Measurements from ENCODE around the gene SLC6A12. TPM values are rescaled to one million over a fixed set of nuclear protein-coding genes. Genes with fewer than 3 reads are reported as not detected.
A peak's percentile ranks its signal among the peaks of the same experiment; 100 is the strongest.

SLC6A12 gene
- total RNA-seq, 6 donors from 2014 or later: 2.4 to 11.2 (median 7.0) TPM

DNA sequence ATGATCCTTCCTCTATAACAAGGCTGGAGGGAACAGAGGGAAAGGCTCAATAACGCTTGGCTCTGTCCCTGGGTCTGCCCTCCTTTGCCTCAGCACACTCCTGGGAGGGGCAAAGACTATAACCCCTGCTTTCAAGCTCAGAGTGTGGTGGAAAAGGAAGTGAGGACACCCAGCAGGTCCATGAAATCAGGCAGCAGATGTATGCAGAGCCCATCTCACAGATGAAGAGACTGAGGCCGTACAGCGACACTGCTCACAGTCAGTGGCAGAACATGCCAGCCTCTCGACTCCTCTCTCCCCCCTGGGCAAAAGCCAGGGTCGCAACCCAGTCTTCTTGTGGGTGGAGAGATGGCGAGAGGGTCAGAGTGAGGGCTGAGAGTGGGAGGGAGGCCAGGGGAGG is 39.8 kb downstream of the SLC6A12 start:
- no peaks in the 10 kb centered on the region for H3K27me3 ChIP-seq
- WGBS, 2 donors: 77 to 88% methylated on average over 6 of the region's 6 CpGs
- no peaks in the 10 kb centered on the region for H3K9me3 ChIP-seq
- DNase-seq: no peak
- H3K36me3 ChIP-seq: no peaks in the 10 kb centered on the region
- no peak overlapping the region for H3K27ac ChIP-seq
- no peaks in the 10 kb centered on the region for H3K4me1 ChIP-seq
- ATAC-seq (ENCODE audit: low FRiP score in 2 of 2): no peak
- no peak overlapping the region for H3K4me3 ChIP-seq
- TF ChIP-seq EP300 (IDR thresholded peaks at IDR 0.05): no peak
- TF ChIP-seq POLR2A (IDR thresholded peaks at IDR 0.05): no peak

DNA sequence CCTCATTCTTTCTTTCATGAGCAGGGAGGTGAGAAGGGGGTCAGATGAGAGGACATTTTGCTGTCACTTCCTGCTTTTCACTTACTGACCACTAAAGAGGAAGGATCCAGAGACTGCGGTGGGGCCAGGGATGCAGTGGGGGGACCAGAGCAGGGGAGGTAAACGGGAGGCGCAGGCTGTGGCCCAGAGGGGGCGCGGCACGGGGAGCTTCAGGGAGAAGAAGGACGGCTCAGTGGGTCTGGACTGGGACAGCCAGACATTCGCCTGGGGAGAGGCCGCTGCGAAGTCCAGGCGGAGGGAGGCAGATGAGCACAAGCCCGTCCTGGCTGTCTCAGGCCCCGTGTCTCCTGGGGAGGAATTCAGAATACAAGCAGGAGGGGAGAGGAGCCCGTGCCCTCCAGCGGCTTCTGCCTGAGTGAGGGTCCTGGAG is 41.2 kb downstream of the SLC6A12 start:
- no peak overlapping the region for H3K27ac ChIP-seq
- H3K4me3 ChIP-seq: no peak overlapping the region
- no peaks in the 10 kb centered on the region for H3K9me3 ChIP-seq
- 69 to 78% methylated on average over 15 of the region's 15 CpGs for WGBS, 2 donors
- peak in 1 of 2 donors; percentile 3 for ATAC-seq (ENCODE audit: low FRiP score in 2 of 2)
- TF ChIP-seq EP300 (IDR thresholded peaks at IDR 0.05): no peak
- TF ChIP-seq, protein P1, sequence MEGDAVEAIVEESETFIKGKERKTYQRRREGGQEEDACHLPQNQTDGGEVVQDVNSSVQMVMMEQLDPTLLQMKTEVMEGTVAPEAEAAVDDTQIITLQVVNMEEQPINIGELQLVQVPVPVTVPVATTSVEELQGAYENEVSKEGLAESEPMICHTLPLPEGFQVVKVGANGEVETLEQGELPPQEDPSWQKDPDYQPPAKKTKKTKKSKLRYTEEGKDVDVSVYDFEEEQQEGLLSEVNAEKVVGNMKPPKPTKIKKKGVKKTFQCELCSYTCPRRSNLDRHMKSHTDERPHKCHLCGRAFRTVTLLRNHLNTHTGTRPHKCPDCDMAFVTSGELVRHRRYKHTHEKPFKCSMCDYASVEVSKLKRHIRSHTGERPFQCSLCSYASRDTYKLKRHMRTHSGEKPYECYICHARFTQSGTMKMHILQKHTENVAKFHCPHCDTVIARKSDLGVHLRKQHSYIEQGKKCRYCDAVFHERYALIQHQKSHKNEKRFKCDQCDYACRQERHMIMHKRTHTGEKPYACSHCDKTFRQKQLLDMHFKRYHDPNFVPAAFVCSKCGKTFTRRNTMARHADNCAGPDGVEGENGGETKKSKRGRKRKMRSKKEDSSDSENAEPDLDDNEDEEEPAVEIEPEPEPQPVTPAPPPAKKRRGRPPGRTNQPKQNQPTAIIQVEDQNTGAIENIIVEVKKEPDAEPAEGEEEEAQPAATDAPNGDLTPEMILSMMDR (IDR thresholded peaks at IDR 0.05): no peak
- TF ChIP-seq POLR2A (IDR thresholded peaks at IDR 0.05): no peak
- H3K4me1 ChIP-seq: no peaks in the 10 kb centered on the region
- H3K36me3 ChIP-seq: no peaks in the 10 kb centered on the region
- DNase-seq: peak in 1 of 2 donors; percentile 79
- H3K27me3 ChIP-seq: no peaks in the 10 kb centered on the region

DNA sequence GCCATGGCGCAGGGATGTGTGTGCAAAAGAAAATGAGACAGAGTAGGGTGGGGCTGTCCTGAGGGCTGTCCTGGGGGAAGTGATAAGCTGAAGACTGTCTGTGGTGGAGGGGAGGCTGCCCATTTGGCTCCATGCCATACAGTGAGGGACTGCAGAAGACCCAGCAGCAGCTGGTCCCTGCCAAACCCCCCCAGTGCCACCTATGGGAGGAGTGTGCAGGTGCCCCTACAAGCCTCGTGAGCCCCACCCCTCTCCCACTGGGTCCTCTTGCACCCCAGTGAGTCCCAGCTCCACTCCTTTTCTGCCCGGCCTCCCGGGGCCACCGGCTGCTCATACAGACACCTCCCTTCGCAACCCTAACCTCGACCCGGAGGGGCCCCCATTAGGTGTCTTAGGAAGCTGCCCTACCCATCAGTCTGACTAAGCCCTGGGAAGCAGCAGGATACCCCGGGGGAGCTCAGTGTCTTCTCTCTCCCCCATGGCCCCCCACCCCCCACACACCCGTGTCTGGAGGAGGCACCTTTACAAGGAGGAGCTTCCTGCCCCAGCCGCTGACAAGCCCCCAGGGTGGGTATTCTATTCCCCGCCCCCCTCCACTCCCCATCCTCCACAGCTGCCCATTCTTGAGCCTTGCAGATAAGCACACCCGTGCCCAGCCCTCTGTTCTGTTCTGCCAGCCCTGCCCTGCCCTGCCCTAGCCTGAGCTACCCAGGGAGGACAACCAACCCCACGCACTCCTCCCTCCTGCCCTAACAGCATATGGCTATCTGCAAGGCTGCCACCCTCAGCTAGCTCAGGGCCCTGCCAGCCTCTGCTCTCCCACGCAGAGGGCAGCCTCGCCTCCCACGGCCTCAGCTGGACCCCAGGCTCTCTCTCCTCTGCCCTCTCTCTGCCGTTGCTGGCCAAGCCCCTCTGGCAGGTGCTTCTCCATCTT is 41.9 kb downstream of the SLC6A12 start:
- TF ChIP-seq POLR2A (IDR thresholded peaks at IDR 0.05): no peak
- Histone ChIP-seq H3K36me3 (no peaks in the 10 kb centered on the region), H3K27ac (no peak overlapping the region), H3K4me3 (no peak overlapping the region), H3K4me1 (no peaks in the 10 kb centered on the region), H3K9me3 (no peaks in the 10 kb centered on the region), H3K27me3 (no peaks in the 10 kb centered on the region)
- ATAC-seq (ENCODE audit: low FRiP score in 2 of 2) (no peak), DNase-seq (no peak)
- WGBS, 2 donors: 42 to 58% methylated on average over 11 to 18 of the region's 18 CpGs

DNA sequence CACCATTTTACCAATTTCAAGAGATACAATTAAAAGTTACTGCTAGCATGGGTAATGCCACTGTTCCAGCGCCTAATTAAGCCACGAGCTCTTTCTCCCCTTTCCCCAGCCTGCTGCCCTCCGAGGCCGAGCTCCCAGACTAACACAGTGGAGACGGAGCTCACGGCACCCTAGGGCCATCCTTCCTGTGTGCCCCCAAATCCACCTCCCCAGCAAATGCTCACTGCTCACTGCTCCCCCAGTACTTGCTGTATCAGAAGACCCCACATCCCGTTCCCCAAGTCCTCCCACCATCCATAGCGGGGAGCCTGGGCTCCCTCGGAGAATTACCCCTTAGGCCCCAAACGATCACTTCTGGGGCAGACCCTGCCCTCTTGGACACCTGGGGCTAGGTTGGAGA is 42.7 kb downstream of the SLC6A12 start:
- no peak for TF ChIP-seq EP300 (IDR thresholded peaks at IDR 0.05)
- TF ChIP-seq, protein P1 (IDR thresholded peaks at IDR 0.05): no peak
- no peak for TF ChIP-seq POLR2A (IDR thresholded peaks at IDR 0.05)
- no peak for TF ChIP-seq POLR2AphosphoS5 (IDR thresholded peaks at IDR 0.05)

DNA sequence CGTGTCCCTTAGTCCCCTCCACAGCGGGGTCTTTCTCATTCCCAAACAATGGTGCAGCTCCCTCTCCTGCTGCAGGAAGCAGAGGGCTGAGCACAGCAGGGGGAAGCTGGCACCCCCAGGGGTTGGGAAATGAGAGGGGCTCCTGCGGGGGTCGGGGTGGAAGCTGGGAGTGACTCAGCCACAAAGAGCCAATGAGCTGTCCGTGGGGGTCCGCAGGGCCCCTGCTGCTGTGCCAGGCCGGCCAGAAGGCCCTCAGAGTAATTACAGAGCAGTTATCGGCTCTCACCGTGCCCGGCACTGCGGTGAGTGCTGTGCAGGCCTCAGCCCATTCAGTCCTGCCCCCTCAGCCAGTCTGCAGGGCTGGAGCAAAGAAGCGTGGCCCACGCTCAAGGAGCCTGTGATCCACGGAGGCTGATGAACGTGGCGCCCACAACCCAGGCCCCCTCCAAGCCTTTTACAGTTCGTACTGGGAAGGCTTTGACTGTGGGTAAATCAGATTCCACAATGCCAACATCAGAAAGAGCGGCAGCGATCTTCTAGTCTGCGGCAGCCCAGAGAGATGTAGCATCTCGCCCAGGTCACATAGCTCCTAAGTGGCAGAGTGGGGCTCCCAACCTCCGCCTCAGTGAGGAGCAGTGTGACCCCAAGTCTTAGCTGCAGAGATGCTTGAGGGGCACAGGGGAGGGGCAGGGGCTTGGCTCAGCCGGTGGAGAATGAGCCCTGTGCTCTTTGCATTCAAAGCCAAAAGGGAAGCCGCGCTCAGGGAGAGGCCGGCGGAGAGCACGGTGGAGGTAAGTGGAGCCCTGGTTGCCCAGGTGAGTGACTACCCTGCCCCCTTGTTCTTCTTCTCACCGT is 43.4 kb downstream of the SLC6A12 start:
- no peaks in the 10 kb centered on the region for H3K27me3 ChIP-seq
- H3K9me3 ChIP-seq: no peaks in the 10 kb centered on the region
- H3K27ac ChIP-seq: no peak overlapping the region
- TF ChIP-seq POLR2AphosphoS5 (IDR thresholded peaks at IDR 0.05) (no peak), POLR2A (IDR thresholded peaks at IDR 0.05) (no peak), EP300 (IDR thresholded peaks at IDR 0.05) (no peak)
- TF ChIP-seq, protein P1 (IDR thresholded peaks at IDR 0.05): no peak
- no peaks in the 10 kb centered on the region for H3K36me3 ChIP-seq
- H3K4me3 ChIP-seq: no peak overlapping the region
- DNase-seq: no peak
- WGBS, 2 donors: 86 to 95% methylated on average over 14 to 28 of the region's 29 CpGs
- H3K4me1 ChIP-seq: no peaks in the 10 kb centered on the region
- ATAC-seq (ENCODE audit: low FRiP score in 2 of 2): no peak

More for the DNA sequence above, 42.7 kb downstream of the SLC6A12 start:
- Histone ChIP-seq H3K4me1 (no peaks in the 10 kb centered on the region), H3K36me3 (no peaks in the 10 kb centered on the region), H3K27me3 (no peaks in the 10 kb centered on the region), H3K4me3 (no peak overlapping the region), H3K27ac (no peak overlapping the region), H3K9me3 (no peaks in the 10 kb centered on the region)
- ATAC-seq (ENCODE audit: low FRiP score in 2 of 2): no peak
- DNase-seq: no peak
- 85 to 90% methylated on average over 10 of the region's 10 CpGs for WGBS, 2 donors
